ENCODE data around the gene ZBTB47. TPM values are rescaled to one million over a fixed set of nuclear protein-coding genes. Genes with fewer than 3 reads are reported as not detected.

ZBTB47 gene
- total and polyA plus RNA-seq, 10 of the 15 experiments (the other 5 are each of a cell fraction or from before 2014, with no cell fraction given): 0.04 to 3.4 (median 1.0) TPM; not detected in 1

- WGBS (ENCODE audit: insufficient coverage, insufficient replicate concordance, low lambda C conversion rate, missing lambda C conversion rate): 35% methylated on average over 4 of the region's 4 CpGs
- H3K4me2 ChIP-seq (ENCODE audit: control insufficient read depth, insufficient read depth): peak overlapping the region; percentile 72
Measured at GRCh38 chr3:42655331-42655888, 1.9 kb downstream of the ZBTB47 start.

DNA sequence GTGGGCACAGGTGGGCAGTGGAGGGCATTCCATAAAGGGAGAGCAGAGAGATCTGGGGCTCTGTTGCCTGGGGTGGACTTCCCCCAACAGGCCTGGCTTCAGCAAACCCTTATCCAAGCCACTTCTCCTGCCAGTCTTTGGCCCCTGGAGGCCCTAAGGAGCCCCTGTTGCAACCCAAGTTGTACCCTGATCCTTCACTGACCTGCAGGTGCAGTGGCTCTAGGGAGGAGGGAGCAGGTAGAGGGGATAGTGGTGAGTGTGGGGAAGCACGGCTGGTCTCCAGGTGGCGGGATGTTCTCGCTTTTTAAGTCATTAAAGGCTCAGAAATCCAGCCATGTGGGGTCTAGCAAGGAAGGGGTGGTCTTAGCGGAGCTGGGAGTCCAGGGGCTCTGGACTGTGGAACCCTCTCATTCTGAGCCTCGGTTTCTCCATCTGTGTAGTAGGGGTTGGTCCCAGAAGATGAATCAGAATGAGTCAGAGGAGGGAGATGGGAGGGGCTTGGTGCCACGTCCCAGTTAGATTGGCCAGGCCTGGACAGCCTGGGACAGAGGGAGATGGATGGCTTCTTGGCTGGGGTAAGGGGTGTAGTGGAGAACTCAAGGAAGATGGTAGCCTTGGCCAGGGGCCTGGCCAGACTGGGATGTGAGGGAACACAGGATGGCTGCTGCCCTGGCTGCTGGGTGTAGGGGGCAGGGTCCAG lies 2.6 kb downstream of the ZBTB47 start:
- in situ Hi-C loops (cut with MboI) (no loop called here), intact Hi-C loops (cut with micrococcal nuclease; ENCODE audit: unreplicated experiment) (no loop called here)
- DNase-seq (ENCODE audit: low read depth, low spot score) (no peak), FAIRE-seq (no peak), ATAC-seq (no peak)
- H3K27ac ChIP-seq (ENCODE audit: control insufficient read depth, insufficient read depth): no peak overlapping the region
- ChIA-PET RAD21 (ENCODE audit: unreplicated experiment) (no interaction called here), SMC1A (ENCODE audit: uncharacterized antibody, unreplicated experiment) (no interaction called here), CTCF (interaction anchor here (1.0 kb wide), 1 partner anchor 19 kb away, joined by 3 read pairs; no protein-coding TSS in a partner anchor), POLR2A (no interaction called here)
- H3K36me3 ChIP-seq (ENCODE audit: control insufficient read depth in 2 of 2, insufficient read depth in 2 of 2, low read length in 1 of 2): no peaks in the 10 kb centered on the region; a peak in 1 of 4 replicates
- no TSS peak for BruUV-seq (replicated peaks)
- peaks cover 17% of the 10 kb centered on the region for H3K4me1 ChIP-seq (ENCODE audit: control insufficient read depth, insufficient read depth, low read length)
- no peaks in the 10 kb centered on the region for H4K20me1 ChIP-seq (ENCODE audit: control insufficient read depth, insufficient read depth)
- H3K9ac ChIP-seq (ENCODE audit: control insufficient read depth, insufficient read depth, low read length): no peak overlapping the region
- H3K79me2 ChIP-seq (ENCODE audit: control insufficient read depth, insufficient read depth, low read length): no peaks in the 10 kb centered on the region; the same call in 1 of the 2 replicates
- H3K9me3 ChIP-seq (replicated peaks; ENCODE audit: control insufficient read depth, insufficient read depth, low read length): no peaks in the 10 kb centered on the region
- TF ChIP-seq ZNF622 (IDR thresholded peaks at IDR 0.05) (no peak), CHD1 (IDR thresholded peaks at IDR 0.05; ENCODE audit: low read depth, low read length) (no peak), WRNIP1 (IDR thresholded peaks at IDR 0.05; ENCODE audit: borderline replicate concordance, low read depth, low read length) (no peak), HDAC6 (IDR thresholded peaks at IDR 0.05; ENCODE audit: unreplicated experiment) (no peak), CBFB (IDR thresholded peaks at IDR 0.05; ENCODE audit: low read depth) (no peak), IKZF2 (IDR thresholded peaks at IDR 0.05) (no peak), DPF2 (IDR thresholded peaks at IDR 0.05) (no peak), NR2C2 (IDR thresholded peaks at IDR 0.05; ENCODE audit: borderline replicate concordance, control insufficient read depth, insufficient read length, low read depth) (no peak), JUND (IDR thresholded peaks at IDR 0.05; ENCODE audit: low read depth, low read length) (no peak), SUPT20H (IDR thresholded peaks at IDR 0.05; ENCODE audit: borderline replicate concordance, control insufficient read depth, low read depth, low read length) (no peak), NFYA (IDR thresholded peaks at IDR 0.05; ENCODE audit: borderline replicate concordance, low read depth, low read length) (no peak), SPI1 (IDR thresholded peaks at IDR 0.05; ENCODE audit: borderline replicate concordance, insufficient read depth, low read depth, low read length) (no peak)
- no peak overlapping the region for H3K4me3 ChIP-seq
- WGBS (ENCODE audit: insufficient coverage, insufficient replicate concordance, low lambda C conversion rate, missing lambda C conversion rate): 46% methylated on average over 6 of the region's 6 CpGs
- H2AFZ ChIP-seq (ENCODE audit: control insufficient read depth, low read depth, low read length): no peak overlapping the region
- H3K27me3 ChIP-seq (replicated peaks in 1 of 2; ENCODE audit: control insufficient read depth in 2 of 2, insufficient read depth in 2 of 2, low read length in 1 of 2): no peaks in the 10 kb centered on the region
- no peak overlapping the region for H3K4me2 ChIP-seq (ENCODE audit: control insufficient read depth, insufficient read depth)

More at GRCh38 chr3:42655331-42655888, 1.9 kb downstream of the ZBTB47 start:
- Histone ChIP-seq H3K9ac (ENCODE audit: control insufficient read depth, insufficient read depth, low read length) (no peak overlapping the region; the same call in 1 of the 2 replicates), H3K36me3 (ENCODE audit: control insufficient read depth in 2 of 2, insufficient read depth in 2 of 2, low read length in 1 of 2) (no peaks in the 10 kb centered on the region), H3K4me1 (ENCODE audit: control insufficient read depth, insufficient read depth, low read length) (peaks cover 17% of the 10 kb centered on the region), H3K4me3 (peak overlapping the region; percentile 73), H3K79me2 (ENCODE audit: control insufficient read depth, insufficient read depth, low read length) (no peaks in the 10 kb centered on the region; the same call in 1 of the 2 replicates), H3K27ac (ENCODE audit: control insufficient read depth, insufficient read depth) (no peak overlapping the region), H3K27me3 (replicated peaks in 1 of 2; ENCODE audit: control insufficient read depth in 2 of 2, insufficient read depth in 2 of 2, low read length in 1 of 2) (no peaks in the 10 kb centered on the region), H4K20me1 (ENCODE audit: control insufficient read depth, insufficient read depth) (no peaks in the 10 kb centered on the region), H2AFZ (ENCODE audit: control insufficient read depth, low read depth, low read length) (0 out of 2 replicates have a peak overlapping the region, but pooled peaks have one; percentile 62), H3K9me3 (replicated peaks; ENCODE audit: control insufficient read depth, insufficient read depth, low read length) (no peaks in the 10 kb centered on the region)
- intact Hi-C loops (cut with micrococcal nuclease; ENCODE audit: unreplicated experiment): no loop called here
- FAIRE-seq (no peak), DNase-seq (ENCODE audit: low read depth, low spot score) (no peak), ATAC-seq (no peak)
- POLR2A ChIA-PET: interaction anchor here (0.7 kb wide), 1 partner anchor 14 kb away, joined by 3 read pairs; no protein-coding TSS in a partner anchor
- SMC1A ChIA-PET (ENCODE audit: uncharacterized antibody, unreplicated experiment): no interaction called here
- in situ Hi-C loops (cut with MboI): no loop called here
- BruUV-seq (replicated peaks): TSS peak; percentile 34
- RAD21 ChIA-PET (ENCODE audit: unreplicated experiment): no interaction called here
- TF ChIP-seq SIX5 (IDR thresholded peaks at IDR 0.05; ENCODE audit: low read depth, low read length, severe bottlenecking) (no peak), TCF12 (IDR thresholded peaks at IDR 0.05; ENCODE audit: low read depth, low read length) (0 out of 2 replicates have a peak, but pooled peaks have one; percentile 8)
- CTCF ChIA-PET: interaction anchor here (1.0 kb wide), 2 partner anchors 18 to 65 kb away, joined by 3 read pairs; partner anchors contain the start of gene SS18L2

Measured in GM12878 (cell line).